GM19395 (cell line): ENCODE measurements around the gene TRIM15.
"Not testable (repeated sequence)": the region's sequence is repeated elsewhere in the genome, so short reads cannot be mapped to it uniquely, and the experiment has no call there.

Experiments
- ATAC-seq: cut with Tn5 transposase; IDR thresholded peaks from one replicate; pipeline ENCODE4 v1.9.1; 2021; ENCODE audit warnings: mild to moderate bottlenecking, moderate library complexity; ENCODE audit not compliant: unreplicated experiment

The TRIM15 gene

DNA sequence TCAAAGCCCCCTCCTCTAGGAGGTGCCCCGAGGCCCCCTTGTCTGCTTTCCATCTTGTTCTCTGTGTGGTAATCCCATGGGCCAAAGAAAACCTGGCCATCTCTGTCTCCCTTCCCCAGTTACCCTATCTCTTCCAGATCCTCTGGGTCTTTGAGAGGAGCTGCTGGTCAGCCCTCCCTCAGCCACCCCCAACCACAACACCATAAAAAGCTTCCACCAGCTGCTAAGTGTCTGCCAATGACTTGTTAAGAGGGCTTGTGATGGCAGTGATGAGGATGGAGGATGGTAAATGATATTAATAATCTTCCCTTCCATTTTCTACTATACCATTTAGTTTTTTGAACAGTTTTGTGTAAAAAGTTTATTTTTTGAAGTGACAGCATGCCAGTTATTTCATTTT is 32.6 kb downstream of the TRIM15 start:
- ATAC-seq = no peak

DNA sequence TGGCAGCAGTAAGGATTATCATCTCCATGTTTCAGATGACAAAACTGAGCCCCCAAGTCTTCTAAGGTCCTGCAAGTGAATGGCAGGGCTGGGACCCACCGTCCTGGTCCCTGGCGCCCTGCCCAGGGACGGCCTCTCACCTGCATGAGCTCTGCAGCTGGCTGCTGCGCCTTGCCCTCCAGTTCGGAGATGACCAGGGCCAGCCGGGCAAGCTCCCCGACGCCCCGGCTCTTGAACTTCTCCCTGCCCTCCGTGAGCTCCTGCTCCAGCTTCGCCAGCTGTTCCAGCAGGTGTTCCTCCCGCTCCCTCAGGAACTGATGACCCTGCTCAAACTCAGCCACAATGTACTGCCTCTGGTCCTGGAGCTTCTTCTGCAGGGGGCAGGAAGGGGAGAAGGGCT is 33.0 kb downstream of the TRIM15 start:
- ATAC-seq = no peak

DNA sequence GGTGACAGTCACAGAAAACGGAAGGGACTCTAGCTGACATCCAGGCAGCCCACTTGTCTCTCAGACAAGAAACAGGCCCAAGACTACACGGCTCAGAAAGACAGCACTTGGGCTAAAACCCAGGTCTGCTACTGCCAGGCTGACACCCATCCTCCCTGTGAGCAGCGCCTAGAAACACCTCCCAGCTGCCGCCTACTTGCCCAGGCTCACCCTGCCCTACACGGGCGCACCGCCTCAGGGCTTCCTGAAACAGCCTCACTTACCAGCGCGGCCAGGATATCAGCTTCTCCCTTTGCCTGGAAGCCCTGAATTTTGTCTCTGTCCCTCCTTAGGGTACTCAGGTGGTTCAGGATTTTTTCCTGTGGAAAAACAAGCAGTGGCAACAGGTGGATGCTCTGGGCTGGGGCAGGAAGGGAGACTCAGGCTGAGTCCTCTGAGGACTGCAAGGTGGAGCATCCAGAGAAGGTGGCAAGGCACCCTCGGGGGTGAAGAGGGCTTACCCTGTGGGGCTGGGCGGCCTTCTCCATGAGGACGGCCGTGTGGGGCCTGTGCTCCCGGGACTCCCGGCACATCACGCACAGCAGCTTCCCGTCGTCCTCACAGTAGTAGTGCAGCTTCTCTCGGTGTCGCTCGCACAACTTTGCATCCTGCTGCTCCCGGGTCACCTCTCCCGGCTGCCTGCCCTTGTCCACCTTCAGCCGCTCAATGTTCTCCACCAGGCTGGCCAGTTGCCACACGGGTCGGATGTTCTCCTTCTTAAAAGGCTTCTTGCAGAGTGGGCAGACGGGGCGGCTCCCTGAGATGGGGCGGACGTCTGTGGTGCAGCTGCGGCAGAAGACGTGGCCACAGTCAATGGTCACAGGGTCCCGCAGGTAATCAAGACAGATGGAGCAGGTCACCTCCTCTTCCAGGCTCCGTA is 35.1 kb downstream of the TRIM15 start:
- no peak for ATAC-seq

DNA sequence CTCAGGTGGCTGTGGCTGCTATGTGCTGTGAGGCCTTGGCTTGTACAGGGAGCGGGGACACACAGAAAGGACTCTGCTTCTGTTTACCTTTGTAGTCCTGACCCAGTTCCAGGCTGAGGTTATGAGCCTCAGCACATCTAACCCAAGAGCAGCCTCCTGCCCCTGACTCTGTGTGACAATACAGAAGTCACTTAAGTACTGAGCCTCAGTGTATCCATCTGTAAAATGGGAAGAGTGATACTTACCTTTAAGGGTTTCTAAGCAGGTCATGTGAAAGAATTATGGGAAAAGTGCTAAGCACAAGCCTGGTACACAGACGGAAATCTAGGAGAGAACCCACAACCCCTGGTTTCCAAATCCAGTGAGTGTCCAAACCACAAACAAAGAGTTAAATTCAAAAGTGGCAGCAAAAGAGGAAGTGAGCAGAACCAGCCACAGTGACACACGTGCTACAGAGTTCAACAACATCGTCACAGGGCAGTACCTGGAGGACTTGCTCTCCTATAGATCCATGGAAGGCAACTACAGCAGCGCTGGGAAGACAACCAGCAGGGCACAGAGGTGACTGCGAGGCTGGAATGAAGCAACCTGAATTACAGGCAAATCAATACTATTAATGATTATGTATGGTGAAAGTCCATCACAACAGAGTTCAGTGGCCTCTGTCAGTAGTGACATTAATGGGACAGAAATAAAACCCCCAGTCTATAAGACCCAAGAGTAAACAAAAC is 37.4 kb downstream of the TRIM15 start:
- peak; percentile 84 for ATAC-seq

DNA sequence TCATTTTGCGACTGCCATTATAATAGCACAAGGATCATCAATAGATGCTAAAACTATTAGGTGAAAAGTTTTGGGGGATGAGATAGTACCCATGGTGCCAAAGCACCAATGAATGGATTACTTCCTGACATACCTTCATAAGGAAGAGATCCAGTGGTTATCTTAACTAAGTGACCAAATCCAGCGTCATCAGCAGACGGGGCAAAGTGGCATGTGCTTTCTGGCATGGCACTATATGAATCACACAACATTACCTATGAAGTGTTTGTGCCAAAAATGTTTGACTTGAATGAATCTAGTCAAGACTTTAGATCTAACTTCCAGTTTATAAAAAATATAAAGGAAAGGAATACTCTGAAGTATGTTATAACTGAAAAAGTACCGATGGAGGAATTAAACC is 39.0 kb downstream of the TRIM15 start:
- ATAC-seq = no peak

DNA sequence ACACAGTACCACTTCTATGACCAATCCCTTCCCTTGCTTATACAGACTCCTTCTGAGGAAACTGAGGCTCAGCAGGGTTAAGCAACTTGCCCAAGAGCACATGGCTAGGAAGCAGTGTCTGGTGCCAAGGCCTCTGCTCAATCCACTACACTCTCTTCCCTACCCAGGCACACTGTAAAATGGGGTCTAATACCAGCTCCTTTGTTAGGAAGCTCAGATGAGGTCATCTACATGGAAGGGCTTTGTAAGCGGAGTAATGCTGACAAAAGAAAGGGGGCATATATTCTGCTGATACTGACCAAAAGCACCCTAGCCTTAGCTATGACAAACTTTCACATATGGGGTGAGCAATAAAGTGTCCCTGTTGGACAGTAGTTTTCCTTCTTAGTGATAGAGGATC is 40.8 kb downstream of the TRIM15 start:
- ATAC-seq = no peak

DNA sequence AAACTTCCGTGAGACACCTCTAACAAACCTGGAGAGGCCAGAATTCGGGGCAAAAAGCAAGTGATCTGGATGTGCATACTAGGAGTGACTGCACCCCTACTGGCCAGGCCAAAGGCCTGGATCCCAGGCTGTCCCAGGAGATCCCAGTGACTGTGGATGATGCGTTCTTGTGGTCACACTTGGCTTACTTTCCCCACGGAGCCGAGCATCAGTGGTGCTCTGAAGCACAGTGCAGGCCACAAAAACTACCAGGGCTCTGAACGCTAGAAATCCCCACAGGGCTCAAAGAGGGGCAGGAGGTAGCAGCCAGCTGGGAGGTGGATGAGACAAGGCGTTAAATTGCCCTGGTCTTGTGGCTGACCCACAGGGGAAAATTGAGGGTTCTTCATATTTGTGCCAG is 42.8 kb downstream of the TRIM15 start:
- no peak for ATAC-seq

DNA sequence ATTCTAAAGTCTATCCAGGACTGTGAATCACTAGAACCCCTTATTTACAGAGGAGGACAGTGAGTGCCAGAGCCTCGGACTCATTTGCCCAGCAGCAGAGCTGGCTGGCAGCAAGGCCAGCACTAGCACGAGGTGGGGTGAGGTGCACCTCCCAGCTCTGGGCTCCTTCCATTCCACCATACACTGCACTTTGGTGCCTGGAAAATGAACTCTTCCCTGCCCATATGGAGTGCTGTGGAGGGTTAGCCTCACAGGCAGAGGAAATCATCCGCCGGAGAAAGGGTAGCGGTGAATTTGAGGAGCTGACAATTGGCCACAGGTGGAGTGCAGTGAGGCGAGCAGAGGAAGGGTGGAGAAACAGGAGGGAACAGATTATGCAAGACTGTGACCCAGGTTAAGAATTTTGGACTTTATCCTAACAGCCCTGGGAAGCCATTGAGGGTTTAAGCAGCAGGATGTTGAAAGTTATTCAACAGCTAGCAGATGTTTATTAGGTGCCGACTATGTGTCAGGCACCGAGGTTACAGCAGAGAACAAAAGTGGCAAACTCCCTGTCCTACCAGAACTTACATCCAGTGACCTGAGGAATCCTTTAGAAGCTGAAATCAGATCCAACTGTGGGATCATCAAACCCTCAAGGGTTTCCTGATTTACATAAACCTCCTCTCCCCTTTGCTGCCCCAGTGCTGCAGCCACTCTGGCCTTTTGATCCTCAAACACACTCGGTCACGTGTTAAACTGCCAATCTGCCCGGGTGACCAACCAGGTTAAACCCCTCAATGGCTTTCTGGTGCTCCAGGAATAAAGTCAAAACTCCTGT is 43.7 kb downstream of the TRIM15 start:
- no peak for ATAC-seq

DNA sequence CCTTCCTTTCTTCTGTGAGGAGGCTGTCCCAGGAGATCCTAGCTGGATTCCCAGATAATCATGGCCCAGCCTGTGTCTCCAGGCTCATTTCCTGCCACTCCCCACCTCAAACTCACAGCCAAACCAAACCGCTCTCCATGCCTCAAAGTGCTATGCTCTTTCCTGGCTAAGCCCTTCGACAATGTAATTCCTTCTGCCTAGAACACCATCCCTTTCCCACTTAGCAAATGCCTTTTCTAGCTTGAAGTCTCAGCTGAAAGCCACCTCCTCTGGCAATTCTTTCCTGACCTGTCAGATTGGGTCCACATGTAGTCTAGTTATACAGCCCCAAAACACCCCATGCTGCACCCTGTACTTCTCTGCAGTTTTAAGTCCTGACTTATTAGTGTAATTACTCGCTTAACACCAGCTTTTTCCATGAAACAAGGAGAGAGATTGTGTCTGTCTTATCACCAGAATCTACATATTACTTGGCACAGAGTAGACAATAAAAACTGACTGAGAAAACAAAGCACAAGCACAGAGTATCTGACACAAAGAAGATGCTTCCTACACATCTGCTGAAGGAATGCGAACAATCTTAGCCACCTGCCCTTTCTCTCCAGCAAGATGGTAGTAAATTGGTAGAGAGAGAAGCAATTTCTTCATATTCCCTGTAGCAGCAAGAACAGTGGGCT is 44.4 kb downstream of the TRIM15 start:
- ATAC-seq = no peak

DNA sequence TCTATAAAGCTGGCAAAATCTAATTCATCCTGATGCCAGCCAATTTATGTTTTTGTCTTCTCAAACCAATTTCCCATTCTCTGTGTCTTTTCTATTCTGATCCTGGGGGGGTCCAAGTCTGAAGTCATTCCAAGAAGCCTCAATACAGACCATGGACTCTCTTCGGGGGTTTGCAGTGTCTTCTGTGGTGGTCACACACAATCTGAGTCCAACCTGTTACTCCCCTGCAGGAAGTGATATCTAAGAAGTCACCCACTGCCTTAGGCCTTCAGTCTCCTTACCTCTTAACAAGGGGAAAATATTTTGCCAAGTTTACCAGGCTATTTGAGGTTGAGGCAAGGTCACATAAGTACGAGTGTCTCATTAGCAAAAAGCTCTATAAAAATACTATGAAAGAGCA is 48.0 kb downstream of the TRIM15 start:
- no peak for ATAC-seq

DNA sequence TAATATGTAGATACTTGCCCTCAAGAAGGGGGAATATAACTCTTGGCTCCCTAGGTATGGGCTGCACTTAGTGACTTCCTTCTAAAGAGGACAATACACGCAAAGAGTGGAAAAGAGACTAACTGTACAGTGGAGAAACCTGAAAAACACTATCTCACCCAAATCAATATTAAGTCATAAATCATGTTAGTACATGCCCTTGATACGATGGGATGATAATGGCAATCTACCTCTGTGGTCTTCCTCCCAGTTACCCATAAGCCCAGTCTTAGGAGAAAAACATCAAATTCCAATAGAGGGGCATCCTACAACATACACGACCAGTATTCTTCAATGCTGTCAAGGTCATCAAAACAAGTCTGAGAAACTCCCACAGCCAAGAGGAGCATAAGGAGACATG is 48.6 kb downstream of the TRIM15 start:
- no peak for ATAC-seq

DNA sequence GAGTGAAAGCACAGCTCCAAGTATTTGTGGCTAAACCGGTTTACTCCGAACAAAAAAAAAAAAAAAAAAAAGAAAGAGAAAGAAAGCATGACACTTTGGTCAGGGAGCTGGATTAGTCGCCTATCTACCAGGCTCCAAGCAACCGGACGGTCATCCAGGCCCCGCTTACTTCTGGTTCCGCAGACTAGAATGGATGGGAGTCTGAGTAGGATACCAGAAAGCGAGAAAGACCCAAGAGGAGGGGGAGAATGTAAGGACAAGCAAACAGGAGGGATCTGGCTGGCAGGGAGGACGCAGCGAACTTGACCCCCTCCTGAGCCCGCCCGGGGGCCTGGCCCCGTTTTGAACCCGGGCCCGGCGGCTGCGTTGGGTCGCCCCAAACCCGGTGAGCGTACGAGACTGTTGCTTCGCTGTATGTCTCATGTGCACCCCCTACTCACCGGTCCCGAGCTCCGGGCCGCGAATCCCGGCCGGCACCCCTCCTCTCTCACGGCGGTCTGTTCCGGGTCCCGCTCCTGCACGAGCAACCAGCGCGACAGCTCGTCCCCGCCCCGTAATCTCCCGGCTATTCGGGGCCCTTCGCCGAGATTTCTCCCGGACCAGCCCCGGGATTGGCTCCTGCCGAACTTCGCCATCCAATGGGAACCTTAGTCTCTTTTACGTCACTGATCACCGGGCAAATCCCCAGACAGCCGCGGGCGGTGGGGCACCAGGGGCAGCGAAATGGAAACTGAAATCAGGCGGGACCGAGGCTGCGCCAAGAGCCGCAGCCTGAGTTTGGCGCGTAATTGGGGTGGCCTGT is 49.7 kb downstream of the TRIM15 start, which contains the start of gene TRIM26:
TSS of gene TRIM26 (minus strand) at position 542 of the 802 bp plus-strand sequence. CDS start 14,303 bp downstream, outside the sequence.
- ATAC-seq = peak; percentile 87

DNA sequence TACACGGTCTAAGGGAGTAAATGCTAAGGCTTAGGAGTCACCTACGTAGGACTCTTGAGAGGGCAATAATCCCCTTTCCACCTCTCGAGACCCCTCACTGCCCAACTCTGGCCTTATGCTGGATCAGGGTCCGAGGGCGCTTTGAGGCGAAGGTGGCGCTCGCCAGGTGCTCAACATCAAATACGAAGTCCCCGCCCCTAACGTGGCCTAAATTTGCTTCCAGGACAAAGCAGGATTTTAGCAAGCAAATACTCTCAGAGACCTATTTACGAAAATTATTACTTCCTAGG is 50.3 kb downstream of the TRIM15 start:
- ATAC-seq = no peak

DNA sequence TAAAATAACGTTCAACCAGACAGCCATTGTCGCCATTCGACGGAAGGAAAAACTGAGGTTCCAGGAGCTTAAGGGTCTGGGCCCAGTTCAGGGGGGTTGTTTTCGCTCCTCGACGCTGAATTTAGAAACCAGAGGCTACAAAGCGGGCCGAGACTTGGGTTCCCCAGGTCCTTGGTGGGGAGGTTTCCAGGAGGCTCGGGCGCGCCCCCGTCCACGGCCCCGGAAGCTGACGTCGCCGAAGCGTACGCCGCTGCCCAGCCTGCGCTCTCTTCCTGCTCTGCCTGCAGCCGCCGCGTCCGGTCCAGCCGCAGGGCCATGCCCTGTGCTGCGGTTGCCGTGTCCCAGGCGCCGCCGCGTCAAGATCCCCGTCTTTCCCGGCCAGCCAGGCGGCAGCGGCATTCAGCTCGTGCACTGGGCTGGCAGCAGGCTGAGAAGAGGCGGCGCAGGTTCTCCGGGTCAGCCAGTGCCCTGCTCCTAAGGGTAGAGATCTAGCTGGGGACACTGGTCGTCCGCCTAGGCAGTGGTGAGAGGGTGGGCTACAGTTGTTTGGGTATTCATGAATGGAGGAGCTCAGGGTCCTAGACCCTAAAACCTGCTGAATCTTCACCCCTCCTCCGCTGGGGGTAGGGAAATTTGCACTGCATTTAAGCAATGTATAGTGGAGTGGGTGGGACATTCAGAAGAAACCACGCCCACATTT is 50.8 kb downstream of the TRIM15 start:
- ATAC-seq = peak; percentile 56

DNA sequence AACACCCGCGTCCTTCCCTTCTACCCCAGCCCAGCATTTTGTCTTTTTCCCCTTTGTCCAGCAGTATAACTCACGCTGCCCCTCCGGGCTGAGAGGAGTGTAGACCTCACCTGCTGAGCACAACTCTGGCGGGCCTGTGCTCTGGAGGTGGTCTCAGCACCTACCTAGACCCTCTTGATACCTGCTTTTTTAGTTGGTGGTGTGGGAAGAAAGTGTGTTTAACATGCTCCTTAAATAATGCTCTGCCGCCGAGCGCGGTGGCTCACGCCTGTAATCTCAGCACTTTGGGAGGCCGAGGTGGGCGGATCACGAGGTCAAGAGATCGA is 51.3 kb downstream of the TRIM15 start:
- no peak for ATAC-seq

DNA sequence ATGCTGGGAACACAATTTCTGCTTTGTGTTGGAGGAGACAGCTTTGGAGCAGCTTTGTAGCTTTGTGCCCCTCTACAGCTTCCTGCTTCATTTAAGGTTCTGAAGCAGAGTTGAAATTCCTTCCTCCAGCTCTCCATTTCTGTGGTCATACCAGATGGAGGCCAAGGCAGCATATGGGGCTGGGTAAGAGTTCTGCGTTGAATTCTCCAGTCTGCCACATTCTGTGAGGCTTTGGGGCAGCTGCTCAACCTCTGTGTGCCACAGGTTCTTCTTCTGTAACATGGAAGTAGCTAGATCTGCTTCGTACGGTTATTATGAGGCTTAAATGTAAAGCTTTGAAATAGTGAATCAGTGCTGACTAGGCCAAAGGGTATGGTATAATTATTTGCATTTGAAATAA is 52.8 kb downstream of the TRIM15 start:
- ATAC-seq = no peak

DNA sequence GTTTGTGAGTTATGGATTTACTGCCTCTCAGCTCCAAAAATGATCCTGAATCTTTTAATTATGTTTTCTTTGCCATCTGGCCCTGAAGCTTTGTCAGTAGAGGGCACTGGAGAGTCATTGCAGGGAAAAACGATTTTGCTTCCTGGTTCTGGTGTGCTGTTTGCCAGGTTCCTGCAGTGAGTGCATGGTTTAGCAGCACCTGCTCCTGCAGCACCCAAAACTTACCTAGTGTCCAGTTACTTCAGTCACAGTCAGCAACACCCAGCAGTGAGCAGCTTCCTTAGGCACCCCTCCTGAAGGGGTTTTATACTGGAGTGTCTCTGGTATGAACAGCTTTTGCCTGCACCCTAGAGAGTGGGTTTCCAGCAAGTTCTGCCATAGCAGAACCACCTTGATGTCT is 55.9 kb downstream of the TRIM15 start:
- ATAC-seq = peak; percentile 52

DNA sequence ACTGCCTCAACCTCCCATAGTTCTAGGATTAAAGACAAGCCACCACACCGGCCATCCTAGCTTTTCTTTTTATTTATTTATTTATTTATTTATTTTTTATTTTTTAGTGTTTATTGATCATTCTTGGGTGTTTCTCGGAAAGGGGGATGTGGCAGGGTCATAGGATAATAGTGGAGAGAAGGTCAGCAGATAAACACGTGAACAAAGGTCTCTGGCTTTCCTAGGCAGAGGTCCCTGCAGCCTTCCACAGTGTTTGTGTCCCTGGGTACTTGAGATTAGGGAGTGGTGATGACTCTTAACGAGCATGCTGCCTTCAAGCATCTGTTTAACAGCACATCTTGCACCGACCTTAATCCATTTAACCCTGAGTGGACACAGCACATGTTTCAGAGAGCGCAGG is 58.0 kb downstream of the TRIM15 start:
- not testable (repeated sequence) for ATAC-seq

DNA sequence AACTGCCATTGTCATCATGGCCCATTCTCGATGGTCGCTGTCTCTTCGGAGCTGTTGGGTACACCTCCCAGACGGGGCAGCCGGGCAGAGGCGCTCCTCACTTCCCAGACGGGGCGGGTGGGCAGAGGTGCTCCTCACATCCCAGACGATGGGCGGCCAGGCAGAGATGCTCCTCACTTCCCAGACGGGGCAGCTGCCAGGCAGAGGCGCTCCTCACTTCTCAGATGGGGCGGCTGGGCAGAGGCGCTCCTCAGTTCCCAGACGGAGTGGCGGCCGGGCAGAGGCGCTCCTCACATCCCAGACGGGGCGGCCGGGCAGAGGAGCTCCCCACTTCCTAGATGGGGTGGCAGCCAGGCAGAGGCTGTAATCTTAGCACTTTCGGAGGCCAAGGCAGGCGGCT is 58.6 kb downstream of the TRIM15 start:
- not testable (repeated sequence) for ATAC-seq
